PC-3 (cell line): ENCODE results near the gene ANK3. TPM values are rescaled to one million over a fixed set of nuclear protein-coding genes. Genes with fewer than 3 reads are reported as not detected.

ENCODE experiments used
- ATAC-seq: fragments of 200-7000 bp; cut with Tn5 transposase; 2 replicates; pipeline ENCODE4 v1.9.1; 2020; ENCODE audit warnings: mild to moderate bottlenecking, moderate library complexity
- BruUV-seq: library from RNA; stranded (reverse); fragments of 400-500 nt; replicated peaks from 2 replicates; lab custom pipeline; 2021; lab: Mats Ljungman, UMichigan
- CTCF ChIA-PET: fragments of 300-600 bp; sonication (Branson Sonifier 250); formaldehyde crosslinking; loops from one replicate; lab custom pipeline; 2022; ENCODE audit warnings: antibody characterized with exemption; lab: Charles Lee
- POLR2A ChIA-PET: fragments of 300-600 bp; sonication (Branson Sonifier 250); formaldehyde crosslinking; loops from one replicate; lab custom pipeline; 2022; ENCODE audit warnings: antibody characterized with exemption; ENCODE audit not compliant: unreplicated experiment; lab: Charles Lee
- DNase-seq: peaks from one replicate; pipeline ENCODE4 v3.0.0-alpha.2; 2015
- H2AFZ ChIP-seq: fragments of 300-600 bp; sonication (generic); 2 replicates; pipeline ENCODE4 v1.6.0; 2016; ENCODE audit warnings: antibody characterized with exemption, low read length
- H3F3A ChIP-seq: fragments of 300-600 bp; sonication (generic); one replicate; pipeline ENCODE4 v1.6.0; 2017; ENCODE audit warnings: antibody characterized with exemption, low read length, control low read depth, mild to moderate bottlenecking; ENCODE audit not compliant: unreplicated experiment
- H3K27ac ChIP-seq: fragments of 300-600 bp; sonication (generic); 2 replicates; pipeline ENCODE4 v1.5.1; 2016; ENCODE audit warnings: mild to moderate bottlenecking, low read length
- H3K27me3 ChIP-seq: fragments of 300-600 bp; sonication (generic); 2 replicates; pipeline ENCODE4 v1.6.1; 2016; ENCODE audit warnings: low read length, mixed read lengths
- H3K36me3 ChIP-seq: fragments of 300-600 bp; sonication (generic); 2 replicates; pipeline ENCODE4 v1.6.1; 2016; ENCODE audit warnings: low read depth, mixed run types, low read length, mixed read lengths
- H3K4me1 ChIP-seq: fragments of 300-600 bp; sonication (generic); 2 replicates; pipeline ENCODE4 v1.5.1; 2016; ENCODE audit warnings: low read length; ENCODE audit not compliant: insufficient read depth
- H3K4me2 ChIP-seq: fragments of 300-600 bp; sonication (generic); 2 replicates; pipeline ENCODE4 v1.6.0; 2016; ENCODE audit warnings: low read length
- H3K4me3 ChIP-seq: fragments of 300-600 bp; sonication (generic); 2 replicates; pipeline ENCODE4 v1.5.1; 2016; ENCODE audit warnings: mild to moderate bottlenecking, low read length, mixed read lengths
- H3K79me2 ChIP-seq: fragments of 300-600 bp; sonication (generic); 2 replicates; pipeline ENCODE4 v1.6.1; 2017; ENCODE audit warnings: low read length, mixed read lengths
- H3K9ac ChIP-seq: fragments of 300-600 bp; sonication (generic); 2 replicates; pipeline ENCODE4 v1.6.0; 2016; ENCODE audit warnings: mild to moderate bottlenecking, low read length
- H3K9me2 ChIP-seq: fragments of 300-600 bp; sonication (generic); replicated peaks from 2 replicates; pipeline ENCODE4 v1.6.1; 2016; ENCODE audit warnings: mixed run types, low read length, mixed read lengths
- H3K9me3 ChIP-seq: fragments of 300-600 bp; sonication (generic); 2 replicates; pipeline ENCODE4 v1.6.1; 2016; ENCODE audit warnings: low read length, mixed read lengths
- H4K20me1 ChIP-seq: fragments of 300-600 bp; sonication (generic); 2 replicates; pipeline ENCODE4 v1.6.1; 2016; ENCODE audit warnings: low read length, mixed read lengths
- CTCF ChIP-seq: fragments of 300-600 bp; sonication (generic); conservative IDR thresholded peaks from 2 replicates; pipeline ENCODE4 v1.5.1; 2017; ENCODE audit warnings: antibody characterized with exemption, low read depth, mild to moderate bottlenecking, low read length
- EZH2 ChIP-seq: fragments of 300-600 bp; sonication (generic); IDR thresholded peaks from one replicate; pipeline ENCODE4 v1.6.1; 2017; ENCODE audit warnings: antibody characterized with exemption, mild to moderate bottlenecking, low read length; ENCODE audit not compliant: unreplicated experiment
- EZH2phosphoT487 ChIP-seq: fragments of 300-600 bp; sonication (generic); IDR thresholded peaks from 2 replicates; pipeline ENCODE4 v1.6.1; 2018; ENCODE audit warnings: mild to moderate bottlenecking, antibody characterized with exemption, low read length, borderline replicate concordance
- intact Hi-C: fragments of 100-400 bp; cut with micrococcal nuclease; formaldehyde crosslinking; loops from 2 replicates; pipeline ENCODE4 v1.9.0; 2023
- total RNA-seq: library from RNA; depleted of rRNA; stranded (reverse); fragments of >200 nt; gene quantifications from 2 replicates; pipeline ENCODE4 v1.2.3, GENCODE V29; 2014

The ANK3 gene
- total RNA-seq, 1 experiment from 2014 or later: 29.5 TPM

- intact Hi-C loops: no loop called here
- Histone ChIP-seq H3K27ac (no peak overlapping the region), H3K79me2 (no peaks in the 10 kb centered on the region), H3K4me1 (peaks cover 13% of the 10 kb centered on the region), H3K36me3 (no peaks in the 10 kb centered on the region), H3K9me3 (no peaks in the 10 kb centered on the region), H4K20me1 (no peaks in the 10 kb centered on the region), H3K4me3 (no peak overlapping the region), H3K9ac (no peak overlapping the region), H3F3A (no peaks in the 10 kb centered on the region), H3K4me2 (no peak overlapping the region), H3K9me2 (no peaks in the 10 kb centered on the region), H2AFZ (no peak overlapping the region), H3K27me3 (no peaks in the 10 kb centered on the region)
- no peak for DNase-seq
- no peak for ATAC-seq
- ChIA-PET CTCF (no interaction called here), POLR2A (no interaction called here)
- TF ChIP-seq EZH2phosphoT487 (no peak), EZH2 (no peak), CTCF (no peak)
- BruUV-seq: no TSS peak
Observed at GRCh38 chr10:60400366-60400765, 10.7 kb upstream of the ANK3 start.

GRCh38 chr10:60399328-60399727, 9.7 kb upstream of the ANK3 start:
- H3K9me2 ChIP-seq: no peaks in the 10 kb centered on the region
- no peak overlapping the region for H3K27ac ChIP-seq
- TF ChIP-seq EZH2 (no peak), EZH2phosphoT487 (no peak), CTCF (no peak)
- peaks cover 13% of the 10 kb centered on the region for H3K4me1 ChIP-seq
- H4K20me1 ChIP-seq: no peaks in the 10 kb centered on the region
- no peak overlapping the region for H3K4me2 ChIP-seq
- H3K79me2 ChIP-seq: no peaks in the 10 kb centered on the region
- intact Hi-C loops: no loop called here
- H3K36me3 ChIP-seq: no peaks in the 10 kb centered on the region
- no TSS peak for BruUV-seq
- H3K27me3 ChIP-seq: no peaks in the 10 kb centered on the region
- H3K4me3 ChIP-seq: no peak overlapping the region
- no peaks in the 10 kb centered on the region for H3F3A ChIP-seq
- ATAC-seq (no peak), DNase-seq (no peak)
- no peak overlapping the region for H2AFZ ChIP-seq
- POLR2A ChIA-PET: no interaction called here
- H3K9ac ChIP-seq: no peak overlapping the region
- H3K9me3 ChIP-seq: no peaks in the 10 kb centered on the region
- CTCF ChIA-PET: no interaction called here

- intact Hi-C loops: no loop called here
Observed at GRCh38 chr10:60397792-60398191, 8.1 kb upstream of the ANK3 start.

More at GRCh38 chr10:60397792-60398191, 8.1 kb upstream of the ANK3 start:
- CTCF ChIA-PET: no interaction called here
- DNase-seq (peak; percentile 72), ATAC-seq (peak; percentile 78)
- Histone ChIP-seq H3K4me3 (no peak overlapping the region), H3K9me2 (no peaks in the 10 kb centered on the region), H3K9me3 (no peaks in the 10 kb centered on the region), H3K4me1 (peaks cover 13% of the 10 kb centered on the region), H3F3A (no peaks in the 10 kb centered on the region), H3K27me3 (no peaks in the 10 kb centered on the region), H4K20me1 (no peaks in the 10 kb centered on the region), H2AFZ (no peak overlapping the region), H3K4me2 (peak overlapping the region; percentile 9), H3K36me3 (no peaks in the 10 kb centered on the region), H3K27ac (no peak overlapping the region), H3K79me2 (no peaks in the 10 kb centered on the region), H3K9ac (no peak overlapping the region)
- TF ChIP-seq CTCF: no peak
- no peak for TF ChIP-seq EZH2phosphoT487
- no peak for TF ChIP-seq EZH2
- no TSS peak for BruUV-seq
- POLR2A ChIA-PET: no interaction called here
